CD4-positive, alpha-beta T cell treated with Interleukin-12 subunit alpha and Interleukin-12 subunit beta, for 1 hour (primary cell): ENCODE measurements around the gene PPP1R15A.
"Not testable (repeated sequence)": the region's sequence is repeated elsewhere in the genome, so short reads cannot be mapped to it uniquely, and the experiment has no call there.

ENCODE experiments used
- DNase-seq: peaks from one replicate; pipeline ENCODE4 v3.0.0-alpha.2; 2020

Gene PPP1R15A

GRCh38 chr19:48915757-48916156 is 43.5 kb downstream of the PPP1R15A start:
- DNase-seq, result no peak

- no peak for DNase-seq
These were observed 45.9 kb downstream of the PPP1R15A start for GRCh38 chr19:48918071-48918470.

GRCh38 chr19:48918801-48919247 is 46.6 kb downstream of the PPP1R15A start:
- peak; percentile 14 for DNase-seq

GRCh38 chr19:48919271-48919670 is 47.0 kb downstream of the PPP1R15A start:
- DNase-seq, result not testable (repeated sequence)

- DNase-seq, result no peak
These were observed 48.7 kb downstream of the PPP1R15A start for GRCh38 chr19:48920949-48921348.

GRCh38 chr19:48921721-48922500 is 49.7 kb downstream of the PPP1R15A start:
- no peak for DNase-seq

GRCh38 chr19:48922548-48923490 is 50.6 kb downstream of the PPP1R15A start:
- DNase-seq, result no peak

GRCh38 chr19:48925240-48925843 is 53.1 kb downstream of the PPP1R15A start:
- DNase-seq, result no peak
